ENCODE results near the gene SLC6A19.

GRCh38 chr5:1261643-1262042 is 60.2 kb downstream of the SLC6A19 start:
- TF ChIP-seq CTCF (IDR thresholded peaks at IDR 0.05; ENCODE audit: low read depth, low read length): no peak
- no peak for TF ChIP-seq EZH2phosphoT487 (IDR thresholded peaks at IDR 0.05; ENCODE audit: low read depth)

Measured in OCI-LY3 (cell line).